ENCODE results near the gene SH3GL1.
"Not testable (repeated sequence)": the region's sequence is repeated elsewhere in the genome, so short reads cannot be mapped to it uniquely, and the experiment has no call there.

DNA sequence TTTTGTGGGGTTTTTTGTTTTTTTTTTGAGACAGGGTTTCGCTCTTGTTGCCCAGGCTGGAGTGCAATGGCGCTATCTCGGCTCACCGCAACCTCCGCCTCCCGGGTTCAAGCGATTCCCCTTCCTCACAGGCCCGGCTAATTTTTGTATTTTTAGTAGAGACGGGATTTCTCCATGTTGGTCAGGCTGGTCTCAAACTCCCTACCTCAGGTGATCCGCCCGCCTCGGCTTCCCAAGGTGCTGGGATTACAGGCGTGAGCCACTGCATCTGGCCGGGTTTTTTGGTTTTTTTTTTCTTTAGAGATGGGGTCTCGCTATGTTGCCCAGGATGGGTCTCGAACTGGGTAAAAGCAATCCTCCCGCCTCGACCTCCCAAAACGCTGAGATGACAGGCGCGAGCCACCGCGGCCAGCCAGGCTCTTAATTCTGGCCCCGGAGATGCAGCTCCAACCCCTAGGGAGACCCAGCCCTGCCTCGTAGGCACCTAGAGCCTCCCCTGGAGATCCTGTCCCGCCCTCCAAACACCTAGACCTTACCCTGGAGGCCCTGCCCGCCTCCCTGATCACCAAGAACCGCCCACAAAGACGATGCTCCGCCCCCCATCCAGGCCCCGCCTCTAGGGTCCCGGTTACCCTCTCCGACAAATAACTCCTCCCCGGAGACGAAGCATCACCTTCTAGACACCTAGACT lies 71.2 kb downstream of the SH3GL1 start:
- TF ChIP-seq MCM2 (IDR thresholded peaks at IDR 0.05; ENCODE audit: low read depth); BHLHE40 (IDR thresholded peaks at IDR 0.05; ENCODE audit: low read length); TARDBP (IDR thresholded peaks at IDR 0.05); IFI16 (CRISPR knock-in tag; IDR thresholded peaks at IDR 0.05); MYC (IDR thresholded peaks at IDR 0.05; ENCODE audit: low read depth, low read length); MYC (CRISPR knock-in tag; IDR thresholded peaks at IDR 0.05; ENCODE audit: borderline replicate concordance, low read depth): not testable (repeated sequence)
- TF ChIP-seq, protein P1, sequence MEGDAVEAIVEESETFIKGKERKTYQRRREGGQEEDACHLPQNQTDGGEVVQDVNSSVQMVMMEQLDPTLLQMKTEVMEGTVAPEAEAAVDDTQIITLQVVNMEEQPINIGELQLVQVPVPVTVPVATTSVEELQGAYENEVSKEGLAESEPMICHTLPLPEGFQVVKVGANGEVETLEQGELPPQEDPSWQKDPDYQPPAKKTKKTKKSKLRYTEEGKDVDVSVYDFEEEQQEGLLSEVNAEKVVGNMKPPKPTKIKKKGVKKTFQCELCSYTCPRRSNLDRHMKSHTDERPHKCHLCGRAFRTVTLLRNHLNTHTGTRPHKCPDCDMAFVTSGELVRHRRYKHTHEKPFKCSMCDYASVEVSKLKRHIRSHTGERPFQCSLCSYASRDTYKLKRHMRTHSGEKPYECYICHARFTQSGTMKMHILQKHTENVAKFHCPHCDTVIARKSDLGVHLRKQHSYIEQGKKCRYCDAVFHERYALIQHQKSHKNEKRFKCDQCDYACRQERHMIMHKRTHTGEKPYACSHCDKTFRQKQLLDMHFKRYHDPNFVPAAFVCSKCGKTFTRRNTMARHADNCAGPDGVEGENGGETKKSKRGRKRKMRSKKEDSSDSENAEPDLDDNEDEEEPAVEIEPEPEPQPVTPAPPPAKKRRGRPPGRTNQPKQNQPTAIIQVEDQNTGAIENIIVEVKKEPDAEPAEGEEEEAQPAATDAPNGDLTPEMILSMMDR (IDR thresholded peaks at IDR 0.05 in 2 of 3, conservative IDR thresholded peaks at IDR 0.05 in 1 of 3; ENCODE audit: insufficient read depth in 2 of 3, low read depth in 1 of 3, low read length in 3 of 3): not testable (repeated sequence)
- TF ChIP-seq, protein P2, sequence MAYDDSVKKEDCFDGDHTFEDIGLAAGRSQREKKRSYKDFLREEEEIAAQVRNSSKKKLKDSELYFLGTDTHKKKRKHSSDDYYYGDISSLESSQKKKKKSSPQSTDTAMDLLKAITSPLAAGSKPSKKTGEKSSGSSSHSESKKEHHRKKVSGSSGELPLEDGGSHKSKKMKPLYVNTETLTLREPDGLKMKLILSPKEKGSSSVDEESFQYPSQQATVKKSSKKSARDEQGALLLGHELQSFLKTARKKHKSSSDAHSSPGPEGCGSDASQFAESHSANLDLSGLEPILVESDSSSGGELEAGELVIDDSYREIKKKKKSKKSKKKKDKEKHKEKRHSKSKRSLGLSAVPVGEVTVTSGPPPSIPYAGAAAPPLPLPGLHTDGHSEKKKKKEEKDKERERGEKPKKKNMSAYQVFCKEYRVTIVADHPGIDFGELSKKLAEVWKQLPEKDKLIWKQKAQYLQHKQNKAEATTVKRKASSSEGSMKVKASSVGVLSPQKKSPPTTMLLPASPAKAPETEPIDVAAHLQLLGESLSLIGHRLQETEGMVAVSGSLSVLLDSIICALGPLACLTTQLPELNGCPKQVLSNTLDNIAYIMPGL (CRISPR knock-in tag; IDR thresholded peaks at IDR 0.05): not testable (repeated sequence)
- TF ChIP-seq, protein P3, sequence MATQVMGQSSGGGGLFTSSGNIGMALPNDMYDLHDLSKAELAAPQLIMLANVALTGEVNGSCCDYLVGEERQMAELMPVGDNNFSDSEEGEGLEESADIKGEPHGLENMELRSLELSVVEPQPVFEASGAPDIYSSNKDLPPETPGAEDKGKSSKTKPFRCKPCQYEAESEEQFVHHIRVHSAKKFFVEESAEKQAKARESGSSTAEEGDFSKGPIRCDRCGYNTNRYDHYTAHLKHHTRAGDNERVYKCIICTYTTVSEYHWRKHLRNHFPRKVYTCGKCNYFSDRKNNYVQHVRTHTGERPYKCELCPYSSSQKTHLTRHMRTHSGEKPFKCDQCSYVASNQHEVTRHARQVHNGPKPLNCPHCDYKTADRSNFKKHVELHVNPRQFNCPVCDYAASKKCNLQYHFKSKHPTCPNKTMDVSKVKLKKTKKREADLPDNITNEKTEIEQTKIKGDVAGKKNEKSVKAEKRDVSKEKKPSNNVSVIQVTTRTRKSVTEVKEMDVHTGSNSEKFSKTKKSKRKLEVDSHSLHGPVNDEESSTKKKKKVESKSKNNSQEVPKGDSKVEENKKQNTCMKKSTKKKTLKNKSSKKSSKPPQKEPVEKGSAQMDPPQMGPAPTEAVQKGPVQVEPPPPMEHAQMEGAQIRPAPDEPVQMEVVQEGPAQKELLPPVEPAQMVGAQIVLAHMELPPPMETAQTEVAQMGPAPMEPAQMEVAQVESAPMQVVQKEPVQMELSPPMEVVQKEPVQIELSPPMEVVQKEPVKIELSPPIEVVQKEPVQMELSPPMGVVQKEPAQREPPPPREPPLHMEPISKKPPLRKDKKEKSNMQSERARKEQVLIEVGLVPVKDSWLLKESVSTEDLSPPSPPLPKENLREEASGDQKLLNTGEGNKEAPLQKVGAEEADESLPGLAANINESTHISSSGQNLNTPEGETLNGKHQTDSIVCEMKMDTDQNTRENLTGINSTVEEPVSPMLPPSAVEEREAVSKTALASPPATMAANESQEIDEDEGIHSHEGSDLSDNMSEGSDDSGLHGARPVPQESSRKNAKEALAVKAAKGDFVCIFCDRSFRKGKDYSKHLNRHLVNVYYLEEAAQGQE (IDR thresholded peaks at IDR 0.05; ENCODE audit: borderline replicate concordance): not testable (repeated sequence)
- TF ChIP-seq, protein P3 (CRISPR knock-in tag; IDR thresholded peaks at IDR 0.05; ENCODE audit: low read depth): not testable (repeated sequence)

All from K562 (cell line).